Mesenchymal stem cell (in vitro differentiated cells and primary cell): ENCODE data around the gene EME1.

Source experiments
- DNase-seq: peaks from one replicate; pipeline ENCODE4 v3.0.0-alpha.2; 2013
- H2AFZ ChIP-seq: one replicate; pipeline ENCODE4 v1.6.1; 2013; ENCODE audit warnings: low read depth, mild to moderate bottlenecking, control low read depth, inconsistent platforms, low read length, moderate library complexity
- H2AK5ac ChIP-seq: 2 replicates; pipeline ENCODE4 v1.6.1; 2013; ENCODE audit warnings: low read length, moderate library complexity, mild to moderate bottlenecking, inconsistent platforms; ENCODE audit not compliant: severe bottlenecking
- H2BK120ac ChIP-seq: one replicate; pipeline ENCODE4 v1.6.1; 2013; ENCODE audit warnings: low read depth, mild to moderate bottlenecking, inconsistent platforms, low read length, moderate library complexity
- H2BK12ac ChIP-seq, 2 experiments: one replicate each; pipeline ENCODE4 v1.6.1; 2013; ENCODE audit warnings: inconsistent platforms in 2 of 2, low read length in 2 of 2, mild to moderate bottlenecking in 2 of 2, moderate library complexity in 2 of 2, control low read depth in 1 of 2
- H2BK15ac ChIP-seq: one replicate; pipeline ENCODE4 v1.6.1; 2013; ENCODE audit warnings: mild to moderate bottlenecking, low read depth, inconsistent platforms; ENCODE audit not compliant: poor library complexity, severe bottlenecking
- H2BK5ac ChIP-seq: 2 replicates; pipeline ENCODE4 v1.6.1; 2013; ENCODE audit warnings: low read depth, mild to moderate bottlenecking, low read length, control low read depth, inconsistent platforms; ENCODE audit not compliant: poor library complexity, severe bottlenecking
- H3K14ac ChIP-seq, 2 experiments: one replicate each; pipeline ENCODE4 v1.6.1; 2013; ENCODE audit warnings: inconsistent platforms in 2 of 2, low read length in 2 of 2, control low read depth in 1 of 2, mild to moderate bottlenecking in 1 of 2, moderate library complexity in 1 of 2
- H3K18ac ChIP-seq, 2 experiments: one replicate each; pipeline ENCODE4 v1.6.1; 2013; ENCODE audit warnings: inconsistent platforms in 2 of 2, low read length in 2 of 2, control low read depth in 1 of 2, low read depth in 1 of 2, mild to moderate bottlenecking in 1 of 2
- H3K23ac ChIP-seq, 2 experiments: one replicate each; pipeline ENCODE4 v1.6.1; 2013; ENCODE audit warnings: inconsistent platforms in 2 of 2, low read length in 2 of 2, mild to moderate bottlenecking in 2 of 2, moderate library complexity in 2 of 2, control low read depth in 1 of 2
- H3K27ac ChIP-seq: 2 replicates; pipeline ENCODE4 v1.5.1; 2013; ENCODE audit warnings: mild to moderate bottlenecking, moderate library complexity, low read length, control low read depth, inconsistent platforms; ENCODE audit not compliant: poor library complexity, severe bottlenecking
- H3K27me3 ChIP-seq, 2 experiments: 2 replicates each; pipeline versions ENCODE4 v1.6.1 to v1.7.0; 2013; ENCODE audit warnings: low read length in 2 of 2, mild to moderate bottlenecking in 2 of 2, moderate library complexity in 2 of 2, control low read depth in 1 of 2, inconsistent platforms in 1 of 2; ENCODE audit not compliant: control insufficient read depth in 1 of 2, insufficient read depth in 1 of 2
- H3K36me3 ChIP-seq, 2 experiments: 2 replicates each; pipeline versions ENCODE4 v1.6.1 to v1.7.0; 2013; ENCODE audit warnings: low read length in 2 of 2, control low read depth in 1 of 2, inconsistent platforms in 1 of 2, low read depth in 1 of 2, mild to moderate bottlenecking in 1 of 2; ENCODE audit not compliant: insufficient read depth in 2 of 2, control insufficient read depth in 1 of 2
- H3K4ac ChIP-seq, 2 experiments: one replicate each; pipeline ENCODE4 v1.6.1; 2013; ENCODE audit warnings: inconsistent platforms in 2 of 2, low read length in 2 of 2, mild to moderate bottlenecking in 2 of 2, moderate library complexity in 2 of 2, control low read depth in 1 of 2, low read depth in 1 of 2
- H3K4me1 ChIP-seq: 2 replicates; pipeline ENCODE4 v1.6.1; 2013; ENCODE audit warnings: low read depth, low read length, control low read depth; ENCODE audit not compliant: control insufficient read depth, insufficient read depth
- H3K4me2 ChIP-seq: 2 replicates; pipeline ENCODE4 v1.6.1; 2013; ENCODE audit warnings: low read length, mild to moderate bottlenecking, inconsistent platforms; ENCODE audit not compliant: poor library complexity, severe bottlenecking
- H3K4me3 ChIP-seq, 2 experiments: 2 replicates each; pipeline versions ENCODE4 v1.5.1 to v1.7.0; 2013; ENCODE audit warnings: low read length in 2 of 2, mild to moderate bottlenecking in 2 of 2, control low read depth in 1 of 2, low read depth in 1 of 2; ENCODE audit not compliant: insufficient read depth in 1 of 2
- H3K79me1 ChIP-seq: replicated peaks from 2 replicates; pipeline ENCODE4 v1.6.1; 2013; ENCODE audit warnings: mild to moderate bottlenecking, control low read depth, low read length, inconsistent platforms; ENCODE audit not compliant: poor library complexity, severe bottlenecking
- H3K9ac ChIP-seq: 2 replicates; pipeline ENCODE4 v1.7.0; 2013; ENCODE audit warnings: mild to moderate bottlenecking, low read length, moderate library complexity
- H3K9me3 ChIP-seq: 2 replicates; pipeline ENCODE4 v1.7.0; 2013; ENCODE audit warnings: mild to moderate bottlenecking, low read length; ENCODE audit not compliant: control insufficient read depth
- H4K8ac ChIP-seq: one replicate; pipeline ENCODE4 v1.6.1; 2013; ENCODE audit warnings: inconsistent platforms, mild to moderate bottlenecking, low read length, moderate library complexity
- H4K91ac ChIP-seq: one replicate; pipeline ENCODE4 v1.6.1; 2013; ENCODE audit warnings: mild to moderate bottlenecking, low read length, inconsistent platforms
- whole genome bisulfite sequencing: methylation state at CpG from one replicate; pipeline ENCODE4 v1.1.7; 2013; ENCODE audit warnings: mixed read lengths; 5-methylcytosine and 5-hydroxymethylcytosine counted together

Gene EME1

GRCh38 chr17:50420419-50421112 lies 47.5 kb downstream of the EME1 start:
- Histone ChIP-seq H3K4me2 (no peak overlapping the region), H2BK12ac (no peak overlapping the region), H3K9me3 (no peaks in the 10 kb centered on the region), H2BK15ac (no peak overlapping the region), H3K14ac (peak overlapping the region in 1 of 2 experiments; percentile 15), H4K8ac (no peak overlapping the region), H2AK5ac (no peak overlapping the region), H3K27ac (no peak overlapping the region), H3K18ac (no peak overlapping the region), H3K79me1 (no peaks in the 10 kb centered on the region), H3K4me3 (peak overlapping the region in 1 of 2 experiments; percentile 70), H2BK5ac (no peak overlapping the region), H3K27me3 (no peaks in the 10 kb centered on the region), H3K4ac (no peak overlapping the region), H2BK120ac (no peak overlapping the region), H3K23ac (no peak overlapping the region), H4K91ac (no peak overlapping the region), H3K4me1 (peaks cover 18% of the 10 kb centered on the region), H2AFZ (no peak overlapping the region), H3K36me3 (no peaks in the 10 kb centered on the region), H3K9ac (peak overlapping the region; percentile 83)
- DNase-seq, result no peak
- 95% methylated on average over 6 of the region's 6 CpGs for WGBS

- H2AK5ac ChIP-seq, result no peak overlapping the region
- no peak overlapping the region for H3K23ac ChIP-seq
- no peak overlapping the region for H2BK120ac ChIP-seq
- no peaks in the 10 kb centered on the region for H3K9me3 ChIP-seq
- H3K18ac ChIP-seq, result no peak overlapping the region
- no peak overlapping the region for H2BK12ac ChIP-seq
- no peak overlapping the region for H3K4ac ChIP-seq
- H3K14ac ChIP-seq, result no peak overlapping the region
- peak overlapping the region in 1 of 2 experiments; percentile 70 for H3K4me3 ChIP-seq
- H3K9ac ChIP-seq, result peak overlapping the region; percentile 83
- no peaks in the 10 kb centered on the region for H3K27me3 ChIP-seq
- H3K4me2 ChIP-seq, result peak overlapping the region; percentile 28
- no peak overlapping the region for H2BK15ac ChIP-seq
- H3K79me1 ChIP-seq, result no peaks in the 10 kb centered on the region
- no peak overlapping the region for H2BK5ac ChIP-seq
- H4K8ac ChIP-seq, result no peak overlapping the region
- peak; percentile 34 for DNase-seq
- no peak overlapping the region for H2AFZ ChIP-seq
- H3K36me3 ChIP-seq, result no peaks in the 10 kb centered on the region
- H3K4me1 ChIP-seq, result peaks cover 21% of the 10 kb centered on the region
- WGBS, result 95% methylated on average over 2 of the region's 3 CpGs
- no peak overlapping the region for H3K27ac ChIP-seq
- H4K91ac ChIP-seq, result no peak overlapping the region
These were observed 48.5 kb downstream of the EME1 start for GRCh38 chr17:50421308-50422051.

GRCh38 chr17:50422738-50423137 lies 49.7 kb downstream of the EME1 start:
- Histone ChIP-seq H3K9me3 (no peaks in the 10 kb centered on the region), H2AK5ac (no peak overlapping the region), H2BK12ac (no peak overlapping the region), H3K18ac (no peak overlapping the region), H3K4ac (no peak overlapping the region), H3K4me3 (no peak overlapping the region), H3K36me3 (no peaks in the 10 kb centered on the region), H4K91ac (no peak overlapping the region), H3K4me1 (peaks cover 26% of the 10 kb centered on the region), H3K27ac (no peak overlapping the region), H3K79me1 (peaks cover under 1% of the 10 kb centered on the region), H3K4me2 (no peak overlapping the region), H2BK120ac (no peak overlapping the region), H4K8ac (no peak overlapping the region), H2BK15ac (no peak overlapping the region), H2BK5ac (no peak overlapping the region), H3K27me3 (no peaks in the 10 kb centered on the region), H2AFZ (no peak overlapping the region), H3K14ac (no peak overlapping the region), H3K23ac (no peak overlapping the region), H3K9ac (no peak overlapping the region)
- WGBS, result no CpG with 5 or more reads among the region's 2 CpGs
- DNase-seq, result no peak

GRCh38 chr17:50423553-50424159 lies 50.6 kb downstream of the EME1 start:
- Histone ChIP-seq H3K4ac (no peak overlapping the region), H3K27ac (peak overlapping the region; percentile 7), H3K4me3 (no peak overlapping the region), H3K9ac (no peak overlapping the region), H4K91ac (no peak overlapping the region), H3K9me3 (no peaks in the 10 kb centered on the region), H3K79me1 (peaks cover 4% of the 10 kb centered on the region), H4K8ac (peak overlapping the region; percentile 53), H3K4me1 (peaks cover 29% of the 10 kb centered on the region), H3K23ac (no peak overlapping the region), H2BK5ac (no peak overlapping the region), H3K4me2 (no peak overlapping the region), H3K27me3 (no peaks in the 10 kb centered on the region), H2AK5ac (no peak overlapping the region), H3K18ac (peak overlapping the region in 1 of 2 experiments; percentile 50), H2BK120ac (no peak overlapping the region), H3K14ac (peak overlapping the region in 1 of 2 experiments; percentile 38), H2BK12ac (no peak overlapping the region), H3K36me3 (no peaks in the 10 kb centered on the region), H2AFZ (no peak overlapping the region), H2BK15ac (no peak overlapping the region)
- peak; percentile 82 for DNase-seq
- 28% methylated on average over 3 of the region's 6 CpGs for WGBS
